ENCODE results near the gene MYF5.
"Not testable (repeated sequence)": the region's sequence is repeated elsewhere in the genome, so short reads cannot be mapped to it uniquely, and the experiment has no call there.

MYF5 gene

DNA sequence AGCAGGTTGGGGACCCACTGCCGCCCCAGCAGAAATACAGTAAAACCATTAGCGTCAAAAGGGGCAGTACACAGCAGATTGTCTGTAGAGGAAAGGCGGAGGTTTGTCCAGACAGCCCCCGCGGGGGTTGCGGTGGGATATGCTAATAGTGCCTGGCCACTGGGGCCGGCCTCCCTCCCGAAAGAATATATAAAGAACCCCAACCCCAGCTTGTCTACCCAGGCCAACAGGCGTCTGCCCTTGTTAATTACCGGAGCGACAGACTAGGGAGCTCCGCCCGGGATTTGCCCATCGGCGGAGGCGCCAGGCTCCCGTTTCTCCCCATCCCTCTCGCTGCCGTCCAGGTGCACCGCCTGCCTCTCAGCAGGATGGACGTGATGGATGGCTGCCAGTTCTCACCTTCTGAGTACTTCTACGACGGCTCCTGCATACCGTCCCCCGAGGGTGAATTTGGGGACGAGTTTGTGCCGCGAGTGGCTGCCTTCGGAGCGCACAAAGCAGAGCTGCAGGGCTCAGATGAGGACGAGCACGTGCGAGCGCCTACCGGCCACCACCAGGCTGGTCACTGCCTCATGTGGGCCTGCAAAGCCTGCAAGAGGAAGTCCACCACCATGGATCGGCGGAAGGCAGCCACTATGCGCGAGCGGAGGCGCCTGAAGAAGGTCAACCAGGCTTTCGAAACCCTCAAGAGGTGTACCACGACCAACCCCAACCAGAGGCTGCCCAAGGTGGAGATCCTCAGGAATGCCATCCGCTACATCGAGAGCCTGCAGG is at the start of gene MYF5:
TSS of gene MYF5 (plus strand) at position 217 of the 774 bp plus-strand sequence. CDS start at position 369, 152 bp downstream.
- Mint-ChIP-seq H3K9me3 (no peaks in the 10 kb centered on the region), H3K4me3 (no peak within 1 kb of the TSS), H3K27ac (no peak within 1 kb of the TSS), H3K36me3 (no peaks in the 10 kb centered on the region), H3K4me1 (peaks cover 6% of the 10 kb centered on the region), H3K27me3 (peaks cover 46% of the 10 kb centered on the region)
- ATAC-seq = peak; percentile 41

GRCh38 chr12:80670214-80670613 is 46.5 kb upstream of the MYF5 start:
- no peak for ATAC-seq
- Mint-ChIP-seq H3K9me3 (peaks cover 3% of the 10 kb centered on the region), H3K27me3 (no peaks in the 10 kb centered on the region)

DNA sequence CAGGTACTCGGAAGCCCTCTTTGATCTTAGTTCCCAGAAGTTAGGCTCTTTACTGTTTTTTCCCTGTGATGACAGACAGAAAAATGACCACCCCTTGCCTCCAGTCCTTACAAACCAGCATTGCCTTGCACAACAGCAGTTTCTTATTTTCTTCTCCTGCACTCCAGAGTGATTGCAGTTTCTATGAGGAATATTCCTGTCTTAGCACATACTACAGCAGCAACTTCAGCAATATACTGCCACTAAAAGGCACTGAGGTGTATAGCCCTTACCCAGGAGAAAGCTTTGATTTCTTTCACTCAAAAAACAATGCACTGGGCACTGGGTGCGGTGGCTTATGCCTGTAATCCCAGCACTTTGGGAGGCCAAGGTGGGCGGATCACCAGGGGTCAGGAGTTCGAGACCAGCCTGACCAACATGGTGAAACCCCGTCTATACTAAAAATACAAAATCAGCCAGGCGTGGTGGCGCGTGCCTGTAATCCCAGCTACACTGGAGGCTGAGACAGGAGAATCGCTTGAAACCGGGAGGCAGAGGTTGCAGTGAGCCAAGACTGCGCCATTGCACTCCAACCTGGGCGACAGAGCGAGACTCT is 40.6 kb upstream of the MYF5 start:
- not testable (repeated sequence) for H3K27me3 Mint-ChIP-seq, ATAC-seq, H3K4me3 Mint-ChIP-seq, H3K27ac Mint-ChIP-seq, H3K4me1 Mint-ChIP-seq, H3K36me3 Mint-ChIP-seq, H3K9me3 Mint-ChIP-seq

More at GRCh38 chr12:80670214-80670613, 46.5 kb upstream of the MYF5 start:
- H3K27ac Mint-ChIP-seq = no peak overlapping the region
- H3K4me3 Mint-ChIP-seq = no peak overlapping the region
- no peaks in the 10 kb centered on the region for H3K36me3 Mint-ChIP-seq
- no peaks in the 10 kb centered on the region for H3K4me1 Mint-ChIP-seq

GRCh38 chr12:80676856-80677255 is 39.9 kb upstream of the MYF5 start:
- ATAC-seq = no peak
- Mint-ChIP-seq H3K9me3 (no peaks in the 10 kb centered on the region), H3K27me3 (no peaks in the 10 kb centered on the region), H3K27ac (no peak overlapping the region), H3K4me1 (no peaks in the 10 kb centered on the region), H3K4me3 (no peak overlapping the region), H3K36me3 (no peaks in the 10 kb centered on the region)

DNA sequence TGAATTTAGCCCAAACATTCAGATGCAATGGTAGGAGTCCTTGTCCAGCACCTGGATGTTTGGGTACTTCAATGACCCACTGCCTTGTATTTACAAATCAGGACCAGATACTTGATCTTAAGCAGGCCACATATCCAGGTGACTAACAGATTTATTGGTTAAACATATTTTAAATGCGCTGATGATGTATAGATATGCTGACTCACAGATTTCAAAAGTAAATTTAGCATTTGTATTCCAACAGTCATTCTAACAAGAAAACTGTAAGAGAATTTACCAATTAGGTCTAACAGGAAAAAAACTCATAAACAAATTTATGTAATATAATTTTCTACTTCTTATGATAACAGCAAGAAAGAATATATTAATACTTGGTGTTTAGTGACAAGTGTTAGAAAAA is 38.7 kb upstream of the MYF5 start:
- Mint-ChIP-seq H3K27me3 (no peaks in the 10 kb centered on the region), H3K4me3 (no peak overlapping the region), H3K36me3 (no peaks in the 10 kb centered on the region), H3K9me3 (no peaks in the 10 kb centered on the region), H3K4me1 (no peaks in the 10 kb centered on the region), H3K27ac (no peak overlapping the region)
- no peak for ATAC-seq

DNA sequence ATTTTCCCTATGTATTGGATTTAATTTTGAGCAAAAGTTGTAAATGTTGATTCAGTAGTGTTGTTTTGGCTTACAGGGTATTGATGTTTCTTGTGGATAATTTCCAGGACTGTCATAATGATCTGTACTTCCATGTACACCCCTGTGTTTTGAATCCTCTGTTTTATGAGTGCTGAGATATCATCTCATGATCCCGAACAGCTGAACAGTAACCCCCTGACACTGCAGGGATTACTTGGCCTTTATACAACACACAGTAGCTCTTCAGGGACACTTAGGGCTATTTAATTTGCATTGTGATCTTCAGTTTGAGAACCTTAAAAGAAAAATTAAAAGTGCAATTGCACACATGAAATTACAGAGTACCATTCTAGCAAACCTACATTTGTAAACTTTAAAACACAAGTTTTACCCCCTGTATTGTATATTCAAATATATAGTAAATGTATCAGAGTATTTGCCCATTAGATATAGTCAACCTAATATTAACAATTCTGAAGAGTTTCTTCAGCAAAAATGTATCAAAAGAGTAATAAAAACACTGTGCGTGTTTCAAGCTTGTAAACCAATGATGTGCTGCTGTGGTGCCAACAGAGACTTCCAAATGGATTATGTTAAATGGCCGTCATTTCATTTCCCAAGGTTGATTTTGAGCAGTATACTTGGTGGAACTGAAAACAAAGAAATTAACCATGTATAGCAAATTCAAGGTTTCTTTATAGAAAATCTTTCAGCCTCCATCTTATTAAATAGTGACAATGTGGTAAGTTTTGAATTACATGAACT is 37.2 kb upstream of the MYF5 start:
- Mint-ChIP-seq H3K27me3 (no peaks in the 10 kb centered on the region), H3K27ac (no peak overlapping the region), H3K4me3 (no peak overlapping the region), H3K4me1 (no peaks in the 10 kb centered on the region), H3K36me3 (no peaks in the 10 kb centered on the region), H3K9me3 (no peaks in the 10 kb centered on the region)
- no peak for ATAC-seq

GRCh38 chr12:80681287-80681686 is 35.4 kb upstream of the MYF5 start:
- Mint-ChIP-seq H3K4me3 (no peak overlapping the region), H3K36me3 (no peaks in the 10 kb centered on the region), H3K27ac (no peak overlapping the region), H3K27me3 (no peaks in the 10 kb centered on the region), H3K9me3 (no peaks in the 10 kb centered on the region), H3K4me1 (no peaks in the 10 kb centered on the region)
- ATAC-seq = no peak

GRCh38 chr12:80681786-80682185 is 34.9 kb upstream of the MYF5 start:
- Mint-ChIP-seq H3K9me3 (peaks cover 2% of the 10 kb centered on the region), H3K4me1 (no peaks in the 10 kb centered on the region), H3K27me3 (no peaks in the 10 kb centered on the region), H3K4me3 (no peak overlapping the region), H3K36me3 (no peaks in the 10 kb centered on the region), H3K27ac (no peak overlapping the region)
- no peak for ATAC-seq

DNA sequence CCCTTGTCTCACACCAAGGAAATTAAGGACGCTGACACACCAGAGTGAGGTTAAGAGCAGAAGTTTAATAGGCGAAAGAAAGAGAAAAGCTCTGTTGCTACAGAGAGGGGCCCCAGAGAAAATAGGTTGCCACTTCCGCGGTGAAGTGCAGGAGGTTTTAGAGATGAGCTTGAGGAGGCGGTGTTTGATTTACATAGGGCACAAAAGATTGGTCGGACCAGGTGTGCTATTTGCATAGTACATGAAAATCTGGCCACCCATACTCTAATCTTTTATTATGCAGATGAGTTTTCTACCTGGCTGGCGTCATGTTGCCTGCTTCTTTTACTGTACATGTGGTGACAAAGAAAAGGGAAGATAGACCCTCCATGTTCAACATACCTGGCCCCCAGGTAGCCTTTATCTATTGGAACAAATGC is 32.6 kb upstream of the MYF5 start:
- no peak for ATAC-seq

DNA sequence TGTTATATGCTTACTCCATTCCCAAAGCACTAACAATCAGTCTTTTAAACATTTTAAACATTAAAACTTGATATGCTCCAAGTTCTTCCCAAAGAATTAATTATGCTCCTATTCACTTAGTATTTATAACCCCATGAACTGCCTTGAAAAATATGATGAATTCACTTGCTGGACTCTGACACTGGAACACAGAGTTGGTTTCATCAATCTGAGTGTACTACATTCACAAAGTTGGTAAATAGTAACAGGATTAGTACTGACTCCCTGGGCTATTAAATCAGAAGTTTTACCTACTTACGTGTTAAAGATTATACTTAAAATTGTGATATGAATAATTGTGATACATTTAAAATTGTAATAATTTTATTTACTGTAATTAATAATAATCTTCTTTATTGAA is 26.6 kb upstream of the MYF5 start:
- Mint-ChIP-seq H3K27ac (no peak overlapping the region), H3K4me3 (no peak overlapping the region), H3K27me3 (no peaks in the 10 kb centered on the region), H3K36me3 (no peaks in the 10 kb centered on the region), H3K9me3 (peaks cover 2% of the 10 kb centered on the region), H3K4me1 (no peaks in the 10 kb centered on the region)
- no peak for ATAC-seq

More for the DNA sequence above, 32.6 kb upstream of the MYF5 start:
- no peaks in the 10 kb centered on the region for H3K36me3 Mint-ChIP-seq
- no peak overlapping the region for H3K4me3 Mint-ChIP-seq
- H3K9me3 Mint-ChIP-seq = peaks cover 2% of the 10 kb centered on the region
- H3K27me3 Mint-ChIP-seq = no peaks in the 10 kb centered on the region
- no peaks in the 10 kb centered on the region for H3K4me1 Mint-ChIP-seq
- H3K27ac Mint-ChIP-seq = no peak overlapping the region

DNA sequence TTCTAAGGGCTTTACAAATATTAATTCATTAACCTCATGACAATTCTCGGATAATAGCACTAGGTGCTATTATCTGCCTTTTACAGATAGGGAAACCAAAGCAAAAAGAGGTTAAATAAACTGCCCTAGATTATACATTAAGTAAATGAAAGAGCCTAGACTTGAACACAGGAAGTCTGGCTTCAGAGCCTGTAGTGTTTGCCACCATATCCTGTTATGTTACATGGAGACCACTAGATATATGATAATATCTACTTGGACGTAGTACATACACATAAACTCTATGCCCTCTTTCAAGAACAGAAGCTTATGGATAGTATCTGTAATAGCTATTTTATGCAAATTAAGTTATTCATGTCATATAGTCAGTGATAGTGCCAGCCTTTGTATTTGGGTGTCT is 26.2 kb upstream of the MYF5 start:
- Mint-ChIP-seq H3K9me3 (peaks cover 2% of the 10 kb centered on the region), H3K4me3 (no peak overlapping the region), H3K4me1 (no peaks in the 10 kb centered on the region), H3K36me3 (no peaks in the 10 kb centered on the region), H3K27me3 (no peaks in the 10 kb centered on the region), H3K27ac (no peak overlapping the region)
- no peak for ATAC-seq

GRCh38 chr12:80692114-80692513 is 24.6 kb upstream of the MYF5 start:
- Mint-ChIP-seq H3K36me3 (no peaks in the 10 kb centered on the region), H3K27me3 (no peaks in the 10 kb centered on the region), H3K4me1 (no peaks in the 10 kb centered on the region), H3K27ac (no peak overlapping the region), H3K9me3 (no peaks in the 10 kb centered on the region), H3K4me3 (no peak overlapping the region)
- peak; percentile 20 for ATAC-seq

DNA sequence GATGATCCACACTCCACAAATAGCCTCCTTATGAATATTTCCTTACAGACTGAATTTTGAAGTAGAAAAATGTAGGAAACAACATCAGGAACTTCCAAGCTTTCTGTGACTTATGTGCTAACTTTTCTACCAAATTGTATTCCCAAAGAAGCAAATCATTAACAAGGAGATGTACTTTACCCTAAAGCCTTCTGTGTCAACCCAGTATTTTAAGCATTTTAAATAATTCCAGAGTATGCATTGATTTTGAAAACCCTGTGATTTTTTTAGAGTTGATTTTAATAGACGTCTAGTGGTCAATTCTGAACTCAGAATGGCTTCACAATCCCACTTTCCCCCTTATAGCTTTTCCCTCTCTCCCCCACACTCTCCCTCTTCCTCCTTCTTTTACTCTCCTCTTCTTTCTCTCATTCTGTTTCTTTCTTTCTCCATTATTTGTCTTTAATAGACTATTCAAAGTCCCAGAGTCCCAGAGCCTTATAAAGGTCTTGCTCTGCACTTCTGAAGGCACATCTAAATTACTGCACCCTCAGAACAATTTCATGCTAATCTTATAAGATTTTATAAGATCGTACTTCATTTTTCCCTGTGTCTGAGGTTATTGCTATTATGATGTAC is 19.3 kb upstream of the MYF5 start:
- H3K9me3 Mint-ChIP-seq = no peaks in the 10 kb centered on the region
- H3K36me3 Mint-ChIP-seq = no peaks in the 10 kb centered on the region
- no peak for ATAC-seq
- no peak overlapping the region for H3K27ac Mint-ChIP-seq
- H3K4me1 Mint-ChIP-seq = no peaks in the 10 kb centered on the region
- H3K27me3 Mint-ChIP-seq = no peaks in the 10 kb centered on the region
- no peak overlapping the region for H3K4me3 Mint-ChIP-seq

DNA sequence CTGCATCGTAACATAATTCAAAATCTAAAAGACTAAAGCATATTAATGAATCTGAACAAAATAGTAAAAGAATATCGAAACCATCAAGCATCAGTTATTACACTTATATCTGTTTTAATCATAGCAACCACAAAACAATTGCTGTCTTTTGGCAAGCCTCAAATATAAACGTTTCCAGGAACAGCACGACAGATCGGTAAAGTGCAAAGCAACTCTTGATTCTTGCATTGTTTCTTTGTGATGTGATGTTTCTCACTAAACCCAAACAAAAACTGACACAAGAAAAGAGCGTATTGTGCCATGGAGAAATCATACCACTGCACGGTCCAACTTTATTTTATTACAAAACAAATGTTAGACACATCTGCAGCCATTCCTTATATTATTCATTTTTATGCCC is 18.5 kb upstream of the MYF5 start:
- no peaks in the 10 kb centered on the region for H3K9me3 Mint-ChIP-seq
- no peaks in the 10 kb centered on the region for H3K27me3 Mint-ChIP-seq
- no peak overlapping the region for H3K27ac Mint-ChIP-seq
- H3K4me1 Mint-ChIP-seq = peaks cover 6% of the 10 kb centered on the region
- H3K36me3 Mint-ChIP-seq = no peaks in the 10 kb centered on the region
- H3K4me3 Mint-ChIP-seq = no peak overlapping the region
- ATAC-seq = no peak

GRCh38 chr12:80698847-80699542 is 17.7 kb upstream of the MYF5 start:
- Mint-ChIP-seq H3K9me3 (no peaks in the 10 kb centered on the region), H3K27me3 (no peaks in the 10 kb centered on the region), H3K4me3 (no peak overlapping the region), H3K4me1 (peaks cover 10% of the 10 kb centered on the region), H3K27ac (no peak overlapping the region), H3K36me3 (no peaks in the 10 kb centered on the region)
- no peak for ATAC-seq
